Activated CD8-positive, alpha-beta memory T cell treated with anti-CD3 and anti-CD28 coated beads for 48 hours (primary cell): ENCODE results near the gene DOCK1.

Source experiments
- DNase-seq, 3 experiments: peaks; one replicate each; pipeline ENCODE4 v3.0.0-alpha.2; 2020; ENCODE audit warnings: low read depth in 2 of 3, low spot score in 2 of 3

The DOCK1 gene

DNA sequence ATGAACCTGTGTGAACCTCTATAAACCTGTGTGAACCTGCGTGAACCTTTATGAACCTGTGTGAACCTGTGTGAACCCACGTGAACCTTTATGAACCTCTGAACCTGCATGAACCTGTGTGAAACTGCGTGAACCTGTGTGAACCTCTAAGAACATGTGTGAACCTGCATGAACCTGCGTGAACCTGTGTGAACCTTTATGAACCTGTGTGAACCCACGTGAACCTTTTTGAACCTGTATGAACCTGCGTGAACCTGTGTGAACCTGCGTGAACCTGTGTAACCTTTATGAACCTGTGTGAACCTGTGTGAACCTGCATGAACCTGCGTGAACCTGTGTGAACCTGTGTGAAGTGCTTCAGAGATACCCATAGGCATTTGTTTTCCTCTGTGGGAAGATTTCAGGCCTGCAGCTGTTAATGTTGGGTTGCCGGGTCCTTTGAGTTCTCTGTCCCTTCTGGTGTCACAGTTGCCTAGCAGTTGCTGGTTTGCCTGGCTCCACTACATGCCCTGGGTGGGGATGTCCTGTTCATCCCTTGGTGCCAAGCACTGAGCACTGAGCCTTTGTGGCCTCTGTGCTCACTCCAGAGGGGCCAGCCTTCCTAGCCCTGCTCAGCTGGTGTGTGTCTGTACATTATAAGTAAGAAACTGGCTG is 97.9 kb downstream of the DOCK1 start:
- no peak for DNase-seq

DNA sequence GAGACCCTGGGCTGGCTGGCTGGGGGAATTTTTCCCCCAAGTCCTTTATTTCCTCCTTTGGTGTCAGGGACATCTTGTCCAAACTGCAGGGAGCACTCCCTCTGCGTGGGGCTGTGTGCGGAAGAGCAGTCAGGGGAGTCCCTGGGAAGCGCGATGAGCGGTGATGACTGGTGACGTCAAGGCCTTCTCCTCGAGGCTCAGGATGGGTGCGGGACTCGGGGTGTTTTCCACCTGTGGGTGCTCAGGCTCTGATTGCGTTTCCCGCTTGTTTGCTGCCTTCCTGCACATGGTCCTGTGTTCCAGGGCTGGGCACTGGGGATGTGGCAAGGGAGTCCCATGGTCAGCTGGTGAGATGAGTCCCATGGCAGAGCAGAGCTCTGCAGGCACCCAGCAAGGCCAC is 101.2 kb downstream of the DOCK1 start:
- no peak for DNase-seq

DNA sequence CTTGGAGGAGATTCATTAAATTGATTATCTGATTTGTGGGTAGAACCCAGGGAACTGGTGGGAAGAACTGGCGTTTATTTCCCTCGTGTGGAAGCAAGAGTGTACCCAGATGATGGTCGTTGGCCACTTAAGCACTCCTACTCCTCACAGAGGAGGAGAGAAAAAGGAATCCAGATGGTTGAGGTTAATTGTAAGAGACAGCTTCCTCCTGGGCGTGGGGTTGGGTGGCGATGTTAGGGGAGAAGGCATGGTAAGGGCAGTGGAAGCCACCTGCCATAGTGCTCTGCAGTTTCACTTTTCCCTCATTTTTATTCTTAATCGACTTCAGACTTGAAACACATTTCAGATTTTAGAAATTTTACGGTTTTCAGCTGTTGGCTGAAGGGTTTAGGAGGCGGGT is 104.1 kb downstream of the DOCK1 start:
- DNase-seq: no peak

DNA sequence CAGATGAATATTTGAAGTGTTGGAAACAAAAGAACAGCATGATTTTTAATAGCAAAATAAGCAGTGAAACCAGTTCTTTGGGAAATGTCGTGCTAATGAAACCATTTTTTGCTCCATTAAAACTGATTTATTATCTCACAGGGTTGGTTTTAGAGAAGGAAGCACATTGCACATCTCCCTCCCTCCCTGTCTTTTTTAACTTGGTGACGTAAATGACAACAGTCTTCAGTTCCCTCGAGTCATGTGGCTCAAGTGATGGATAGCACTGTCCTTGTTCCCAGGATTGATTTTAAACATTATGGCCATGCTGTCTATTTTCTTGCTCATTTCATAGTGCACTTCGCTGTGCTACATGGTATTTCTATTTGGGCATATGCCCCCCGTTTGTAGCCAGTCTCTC is 105.9 kb downstream of the DOCK1 start:
- no peak for DNase-seq

DNA sequence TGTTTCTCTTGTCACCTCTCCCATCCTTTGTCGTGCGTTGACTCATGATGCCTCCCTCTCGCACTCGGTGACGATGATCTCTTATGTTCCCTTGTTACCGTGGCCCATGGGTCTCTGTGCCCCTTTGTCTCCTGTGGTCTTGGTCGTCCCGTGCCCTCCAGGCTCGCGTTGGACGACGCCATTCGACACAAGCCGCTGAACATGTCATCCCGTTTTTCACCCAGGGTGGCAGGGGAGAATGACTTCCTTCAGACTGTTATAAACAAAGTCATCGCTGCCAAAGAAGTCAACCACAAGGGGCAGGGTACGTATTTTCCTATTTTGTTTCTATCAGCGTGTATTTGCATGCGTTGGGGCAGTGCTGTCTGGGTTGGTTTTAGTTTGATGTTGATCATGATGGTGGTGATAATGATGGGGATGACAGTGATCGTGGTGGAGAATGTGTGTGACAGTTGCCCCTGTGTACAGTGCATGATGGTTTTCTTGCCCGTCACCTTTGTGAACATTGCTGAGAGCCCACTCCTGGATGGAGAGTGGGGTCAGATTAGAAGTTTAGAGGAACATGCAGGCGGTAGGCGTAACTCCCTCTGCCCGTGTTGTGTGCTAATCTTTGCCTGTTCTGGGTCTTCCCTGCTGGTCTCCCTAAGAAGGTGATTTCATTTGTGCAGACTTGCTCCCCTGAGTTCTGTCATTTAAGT is 107.0 kb downstream of the DOCK1 start:
- DNase-seq: no peak

- no peak for DNase-seq
Observed at GRCh38 chr10:127012769-127013152, 107.5 kb downstream of the DOCK1 start.

DNA sequence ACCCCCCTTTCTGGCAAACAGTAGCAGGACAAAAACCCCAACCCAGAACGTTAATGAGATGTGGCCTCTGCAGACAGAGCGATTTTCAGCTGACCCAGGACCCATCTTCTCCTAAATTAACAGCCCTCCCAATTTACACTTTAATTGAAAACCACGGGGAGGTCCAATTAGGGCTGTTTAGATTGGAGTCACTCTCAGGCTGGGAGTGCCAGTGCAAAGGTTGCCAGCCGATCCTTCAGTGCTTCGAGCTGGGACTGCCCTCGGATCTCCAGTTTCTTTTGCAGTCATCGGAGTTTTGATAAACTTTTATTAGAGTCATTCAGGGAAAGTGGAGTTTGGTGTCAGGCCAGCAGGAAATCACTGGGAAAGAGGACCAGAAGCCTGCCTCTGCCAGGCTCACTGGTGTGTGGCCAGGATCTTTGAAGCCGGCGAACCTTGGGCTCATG is 108.0 kb downstream of the DOCK1 start:
- DNase-seq: no peak

GRCh38 chr10:127013691-127014473 is 108.7 kb downstream of the DOCK1 start:
- no peak for DNase-seq

- DNase-seq: no peak
Observed at GRCh38 chr10:127014671-127015070, 109.4 kb downstream of the DOCK1 start.

- DNase-seq: no peak
Observed at GRCh38 chr10:127015373-127015772, 110.1 kb downstream of the DOCK1 start.

GRCh38 chr10:127016331-127016730 is 111.1 kb downstream of the DOCK1 start:
- no peak for DNase-seq

- no peak for DNase-seq
Observed at GRCh38 chr10:127017541-127018297, 112.5 kb downstream of the DOCK1 start.

DNA sequence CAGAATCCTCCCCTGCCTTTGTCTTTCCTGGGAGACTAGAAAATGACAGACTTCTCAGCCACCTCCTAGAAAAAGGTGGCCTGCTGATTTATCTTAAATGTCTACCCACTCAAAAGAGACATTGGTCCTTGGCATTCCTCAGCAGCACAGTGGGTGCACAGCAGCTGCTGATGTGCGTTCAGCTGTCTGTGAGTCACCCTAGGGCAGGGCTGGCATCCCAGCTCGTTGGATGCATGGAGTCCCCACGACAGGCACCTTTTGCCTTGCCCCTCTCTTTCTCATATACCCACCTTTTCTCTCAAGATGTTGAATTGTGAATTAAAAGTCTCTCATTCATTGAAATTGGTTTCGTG is 113.0 kb downstream of the DOCK1 start:
- no peak for DNase-seq

DNA sequence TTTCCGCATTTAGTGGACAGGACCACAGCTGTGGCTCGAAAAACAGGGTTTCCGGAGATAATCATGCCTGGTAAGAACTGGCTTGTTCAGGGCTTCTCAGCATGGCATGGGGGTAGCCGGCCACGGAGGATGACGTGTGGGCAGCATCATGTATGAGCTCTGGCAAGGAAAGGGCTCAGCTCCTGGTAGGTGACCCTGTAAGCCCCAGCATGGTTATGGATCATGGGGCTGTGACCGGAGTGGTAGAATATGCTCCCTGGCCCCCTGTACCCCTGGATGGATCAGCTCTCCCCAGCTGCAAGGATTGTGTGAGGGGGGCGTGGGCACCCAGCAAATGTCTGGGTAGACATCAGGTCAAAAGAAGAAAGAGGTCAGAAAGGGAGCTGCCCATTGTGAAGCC is 113.5 kb downstream of the DOCK1 start:
- no peak for DNase-seq

- no peak for DNase-seq
Observed at GRCh38 chr10:127020260-127020659, 115.0 kb downstream of the DOCK1 start.

DNA sequence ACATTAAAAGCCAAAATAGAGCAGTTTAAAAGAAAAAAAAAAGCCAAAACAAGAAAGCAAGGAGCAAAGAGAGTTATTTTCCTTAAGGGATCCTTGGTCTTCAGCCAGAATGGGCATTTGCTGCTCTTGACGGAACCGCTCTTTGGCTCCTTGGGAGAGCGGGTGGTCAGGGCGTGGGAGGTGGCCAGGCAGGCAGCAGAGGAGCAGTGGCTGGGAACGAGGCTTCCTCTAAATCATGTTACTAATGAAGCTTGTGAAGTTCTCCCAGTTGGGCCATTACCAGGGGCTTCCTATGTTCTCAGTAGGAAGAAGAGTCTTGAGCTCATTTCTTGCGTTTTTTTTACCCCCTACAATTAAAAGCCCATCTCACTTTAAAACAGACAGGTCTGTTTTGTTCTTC is 116.6 kb downstream of the DOCK1 start:
- DNase-seq: no peak

GRCh38 chr10:127024685-127025435 is 119.6 kb downstream of the DOCK1 start:
- no peak for DNase-seq

DNA sequence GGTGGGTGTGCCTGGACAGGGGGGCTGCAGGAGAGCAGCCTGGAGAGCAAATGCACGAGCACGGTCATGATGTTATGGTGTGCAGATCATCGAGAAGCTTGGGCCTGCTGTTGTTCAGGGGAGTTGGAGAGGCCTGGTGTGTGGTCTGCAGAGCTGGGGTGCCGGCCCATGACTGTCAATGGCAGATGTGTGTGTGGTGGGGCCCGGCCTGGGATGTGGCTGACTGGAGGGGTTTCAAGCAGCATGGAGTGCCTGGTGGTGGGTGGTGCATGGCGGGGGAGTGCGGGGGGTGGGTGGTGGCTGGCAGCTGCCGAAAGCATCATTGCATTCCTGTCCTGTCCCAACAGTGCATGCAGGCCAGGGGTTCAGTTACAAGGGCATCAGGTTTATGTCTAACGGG is 122.6 kb downstream of the DOCK1 start:
- no peak for DNase-seq

DNA sequence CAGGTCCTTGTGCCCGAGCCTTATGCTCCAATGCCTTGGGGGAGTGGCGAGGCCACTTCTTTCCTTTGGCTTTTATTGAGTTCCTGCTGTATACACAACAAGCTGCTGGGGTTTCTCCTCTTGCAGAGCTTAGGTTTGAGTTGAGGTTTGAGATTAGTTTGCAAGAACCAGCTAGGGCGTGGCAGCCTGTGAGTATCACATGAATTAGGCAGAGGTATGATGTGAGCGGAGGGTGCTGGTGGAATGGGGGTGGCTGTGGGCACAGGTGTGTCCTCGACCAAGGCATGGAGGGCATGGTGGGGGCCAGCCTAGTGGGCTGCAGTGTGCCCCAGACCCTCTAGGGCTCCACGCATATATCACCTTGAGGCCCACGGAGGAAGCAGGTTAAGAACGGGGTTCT is 123.3 kb downstream of the DOCK1 start:
- DNase-seq: no peak

- DNase-seq: no peak
Observed at GRCh38 chr10:127029061-127029460, 123.8 kb downstream of the DOCK1 start.
